GM21737 (cell line): ENCODE results near the gene LYPD5.

Experiments used
- ATAC-seq: cut with Tn5 transposase; IDR thresholded peaks from one replicate; pipeline ENCODE4 v1.9.1; 2021; ENCODE audit warnings: mild to moderate bottlenecking, moderate library complexity; ENCODE audit not compliant: unreplicated experiment

The LYPD5 gene

GRCh38 chr19:43754503-43755255, 47.6 kb downstream of the LYPD5 start, which contains the start of gene SMG9:
Gene SMG9, minus strand, starts transcription at chr19:43754962. Its CDS starts 4,221 bp downstream, at chr19:43750741.
- peak; percentile 60 for ATAC-seq

GRCh38 chr19:43754253-43754502, 48.1 kb downstream of the LYPD5 start:
- no peak for ATAC-seq

- no peak for ATAC-seq
These were observed 49.9 kb downstream of the LYPD5 start for GRCh38 chr19:43752287-43752875.

GRCh38 chr19:43751466-43752220, 50.6 kb downstream of the LYPD5 start:
- ATAC-seq: no peak

- ATAC-seq: no peak
These were observed 52.3 kb downstream of the LYPD5 start for GRCh38 chr19:43749898-43750297.

- ATAC-seq: no peak
These were observed 53.1 kb downstream of the LYPD5 start for GRCh38 chr19:43749152-43749551.

- ATAC-seq: no peak
These were observed 53.6 kb downstream of the LYPD5 start for GRCh38 chr19:43748685-43749084.

- no peak for ATAC-seq
These were observed 54.0 kb downstream of the LYPD5 start for GRCh38 chr19:43748205-43748594.

GRCh38 chr19:43747557-43748204, 54.6 kb downstream of the LYPD5 start:
- no peak for ATAC-seq
